HepG2 (cell line): Measurements from ENCODE around the gene OTOGL.

Experiments used
- AKNA ChIP-seq: sonication (generic); formaldehyde crosslinking; IDR thresholded peaks from 2 replicates; pipeline ENCODE4 v1.4.0; 2020; ENCODE audit warnings: missing genetic modification reagents, borderline replicate concordance
- ATF7 ChIP-seq, 2 experiments: fragments of 450-650 bp in 1 of 2; sonication (generic) in 1 of 2; formaldehyde crosslinking in 1 of 2; IDR thresholded peaks; 2 replicates each; pipeline versions ENCODE4 v1.4.0 to v1.6.1; 2016 to 2020; ENCODE audit warnings: antibody characterized with exemption in 1 of 2, mild to moderate bottlenecking in 1 of 2, missing genetic modification reagents in 1 of 2
- BRCA1 ChIP-seq: sonication (generic); formaldehyde crosslinking; IDR thresholded peaks from 2 replicates; pipeline ENCODE4 v1.4.0; 2020; ENCODE audit warnings: missing genetic modification reagents
- CTCF ChIP-seq: sonication (generic); formaldehyde crosslinking; IDR thresholded peaks from 2 replicates; pipeline ENCODE4 v1.5.0; 2020; ENCODE audit warnings: mild to moderate bottlenecking, missing genetic modification reagents, moderate library complexity
- KLF16 ChIP-seq, 2 experiments: sonication (generic) in 1 of 2; formaldehyde crosslinking in 1 of 2; IDR thresholded peaks; 2 replicates each; pipeline versions ENCODE4 v1.6.1 to v1.8.0; 2016 to 2023; ENCODE audit warnings: missing genetic modification reagents in 2 of 2, missing compliant biosample characterization in 1 of 2
- MTF1 ChIP-seq: sonication (generic); formaldehyde crosslinking; IDR thresholded peaks from 2 replicates; pipeline ENCODE4 v1.5.0; 2020; ENCODE audit warnings: missing genetic modification reagents
- POLR2AphosphoS5 ChIP-seq: IDR thresholded peaks from 2 replicates; pipeline ENCODE4 v1.6.1; 2012; ENCODE audit warnings: low read depth, low read length
- RNF219 ChIP-seq: sonication (generic); formaldehyde crosslinking; IDR thresholded peaks from 2 replicates; pipeline ENCODE4 v1.5.0; 2020; ENCODE audit warnings: mild to moderate bottlenecking, missing genetic modification reagents
- TCF12 ChIP-seq, 2 experiments: fragments of 450-650 bp in 1 of 2; sonication (generic) in 1 of 2; formaldehyde crosslinking in 1 of 2; IDR thresholded peaks; 2 replicates each; pipeline versions ENCODE4 v1.6.1 to v1.8.0; 2017 to 2022; ENCODE audit warnings: antibody characterized with exemption in 1 of 2, mild to moderate bottlenecking in 1 of 2, missing genetic modification reagents in 1 of 2, moderate library complexity in 1 of 2
- ZBTB14 ChIP-seq: sonication (generic); formaldehyde crosslinking; IDR thresholded peaks from 2 replicates; pipeline ENCODE4 v1.4.0; 2020; ENCODE audit warnings: missing genetic modification reagents
- ZNF20 ChIP-seq: sonication (generic); formaldehyde crosslinking; IDR thresholded peaks from 2 replicates; pipeline ENCODE4 v1.4.0; 2020; ENCODE audit warnings: mild to moderate bottlenecking, moderate library complexity, missing genetic modification reagents
- ZNF580 ChIP-seq: IDR thresholded peaks from 2 replicates; pipeline ENCODE4 v1.6.1; 2016; ENCODE audit warnings: low read depth, borderline replicate concordance

- no peak for TF ChIP-seq TCF12 (IDR thresholded peaks at IDR 0.05)
- no peak for TF ChIP-seq TCF12 (CRISPR knock-in tag; IDR thresholded peaks at IDR 0.05)
- TF ChIP-seq RNF219 (CRISPR knock-in tag), result no peak
- TF ChIP-seq ZBTB14 (CRISPR knock-in tag), result no peak
- TF ChIP-seq AKNA (CRISPR knock-in tag), result no peak
- TF ChIP-seq BRCA1, result no peak
- no peak for TF ChIP-seq CTCF (CRISPR knock-in tag)
- TF ChIP-seq ZNF580, result no peak
- TF ChIP-seq ZNF20 (CRISPR knock-in tag), result no peak
- TF ChIP-seq POLR2AphosphoS5, result no peak
- TF ChIP-seq MTF1, result no peak
- no peak for TF ChIP-seq KLF16 (CRISPR knock-in tag; IDR thresholded peaks at IDR 0.05)
- TF ChIP-seq ATF7 (IDR thresholded peaks at IDR 0.05), result no peak
- TF ChIP-seq ATF7 (CRISPR knock-in tag; IDR thresholded peaks at IDR 0.05), result no peak
These were observed 127.2 kb downstream of the OTOGL start for GRCh38 chr12:80226576-80226975.
